Placental pericyte (primary cell): ENCODE results near the gene PRR33. TPM values are rescaled to one million over a fixed set of nuclear protein-coding genes. Genes with fewer than 3 reads are reported as not detected.

Experiments used
- small RNA-seq: library from RNA; depleted of rRNA; stranded (forward); fragments of <200 nt; gene quantifications from one replicate; pipeline ENCODE3, GENCODE V24; 2012; ENCODE audit warnings: low replicate concordance
- total RNA-seq: library from RNA; depleted of rRNA; stranded (reverse); fragments of >200 nt; gene quantifications from 2 replicates; pipeline ENCODE4 v1.2.3, GENCODE V29; 2012

Gene PRR33
- not detected in 2 replicates for total RNA-seq

GRCh38 chr11:1891831-1892115 is at the start of gene PRR33:
Gene PRR33 (minus strand): TSS chr11:1891895. CDS start chr11:1890584, 1,311 bp downstream.

GRCh38 chr11:1919391-1920127 is 27.9 kb upstream of the PRR33 start, which contains the start of gene TNNT3:
Gene TNNT3 (plus strand): TSS chr11:1919703. CDS start chr11:1922875, 3,172 bp downstream.

GRCh38 chr11:1852877-1853276 is 38.8 kb downstream of the PRR33 start, which contains the start of gene LSP1:
Gene LSP1 (plus strand): TSS chr11:1853084. CDS start chr11:1853145, 61 bp downstream.

GRCh38 chr11:1838426-1839144 is 53.1 kb downstream of the PRR33 start, which contains the start of gene TNNI2:
Gene TNNI2 (plus strand): TSS chr11:1838981. CDS start chr11:1839697, 716 bp downstream.

Small RNA genes lying within 50 kb of the gene (small RNA-seq; reads per million reads assigned to genes)
- gene AC051649.1 = not detected
- gene MIR4298 = not detected

Other genes starting within 250 kb of the PRR33 start
- not detected in 2 replicates for gene KRTAP5-6, start 194.7 kb downstream of the PRR33 start, total RNA-seq
- 0.22 and 0.43 TPM in 2 replicates for gene IFITM10, start 141.3 kb downstream of the PRR33 start, total RNA-seq
- gene CTSD, start 128.0 kb downstream of the PRR33 start, total RNA-seq = 101 and 265 TPM in 2 replicates
- gene SYT8, start 56.9 kb downstream of the PRR33 start, total RNA-seq = not detected in 2 replicates
- gene TNNI2, start 52.9 kb downstream of the PRR33 start, total RNA-seq = not detected in 2 replicates
- gene LSP1, start 38.8 kb downstream of the PRR33 start, total RNA-seq = 0.22 TPM in 1 of 2 replicates, not detected in the other
- gene TNNT3, start 27.8 kb upstream of the PRR33 start, total RNA-seq = not detected in 2 replicates
- 82.0 and 99.1 TPM in 2 replicates for gene MRPL23, start 55.4 kb upstream of the PRR33 start, total RNA-seq
- gene H19, start 105.9 kb upstream of the PRR33 start, total RNA-seq = 5.2 and 10.7 TPM in 2 replicates
- 3.9 and 60.7 TPM in 2 replicates for gene IGF2, start 247.5 kb upstream of the PRR33 start, total RNA-seq